ENCODE results near the gene COPS7B.

DNA sequence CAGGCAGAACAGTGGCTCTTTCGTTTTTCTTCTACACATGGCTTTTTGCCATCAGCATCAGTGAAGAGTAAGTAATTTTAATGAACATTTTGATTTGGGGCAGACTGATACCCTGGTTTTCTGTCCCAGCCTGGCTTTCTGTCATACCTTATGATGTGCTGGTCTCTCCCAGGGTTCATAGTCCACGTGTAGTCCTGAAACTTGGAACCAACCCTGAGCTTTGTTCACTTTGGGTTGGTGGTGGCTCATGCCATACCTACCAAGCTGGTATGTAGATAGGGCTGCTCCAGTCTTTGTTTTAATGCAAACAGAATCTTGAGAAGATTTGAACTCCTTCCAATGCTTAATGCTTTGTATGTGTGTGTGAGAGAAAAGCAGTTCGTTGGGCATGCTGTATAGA, 4.9 kb downstream of the COPS7B start:
- TF ChIP-seq, protein P1, sequence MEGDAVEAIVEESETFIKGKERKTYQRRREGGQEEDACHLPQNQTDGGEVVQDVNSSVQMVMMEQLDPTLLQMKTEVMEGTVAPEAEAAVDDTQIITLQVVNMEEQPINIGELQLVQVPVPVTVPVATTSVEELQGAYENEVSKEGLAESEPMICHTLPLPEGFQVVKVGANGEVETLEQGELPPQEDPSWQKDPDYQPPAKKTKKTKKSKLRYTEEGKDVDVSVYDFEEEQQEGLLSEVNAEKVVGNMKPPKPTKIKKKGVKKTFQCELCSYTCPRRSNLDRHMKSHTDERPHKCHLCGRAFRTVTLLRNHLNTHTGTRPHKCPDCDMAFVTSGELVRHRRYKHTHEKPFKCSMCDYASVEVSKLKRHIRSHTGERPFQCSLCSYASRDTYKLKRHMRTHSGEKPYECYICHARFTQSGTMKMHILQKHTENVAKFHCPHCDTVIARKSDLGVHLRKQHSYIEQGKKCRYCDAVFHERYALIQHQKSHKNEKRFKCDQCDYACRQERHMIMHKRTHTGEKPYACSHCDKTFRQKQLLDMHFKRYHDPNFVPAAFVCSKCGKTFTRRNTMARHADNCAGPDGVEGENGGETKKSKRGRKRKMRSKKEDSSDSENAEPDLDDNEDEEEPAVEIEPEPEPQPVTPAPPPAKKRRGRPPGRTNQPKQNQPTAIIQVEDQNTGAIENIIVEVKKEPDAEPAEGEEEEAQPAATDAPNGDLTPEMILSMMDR (IDR thresholded peaks at IDR 0.05), result no peak
- TF ChIP-seq POLR2A (IDR thresholded peaks at IDR 0.05), result no peak
